Mesodermal cell (in vitro differentiated cells): ENCODE measurements around the gene GSTT4.
A peak's percentile ranks its signal among the peaks of the same experiment; 100 is the strongest.

Source experiments
- H3K27ac ChIP-seq: 2 replicates; pipeline ENCODE4 v1.7.0; 2013; ENCODE audit warnings: mild to moderate bottlenecking, low read depth, low read length, moderate library complexity; ENCODE audit not compliant: severe bottlenecking
- H3K36me3 ChIP-seq: 2 replicates; pipeline ENCODE4 v1.7.1; 2013; ENCODE audit warnings: mild to moderate bottlenecking, low read length, moderate library complexity; ENCODE audit not compliant: control insufficient read depth, insufficient read depth
- H3K4me1 ChIP-seq: one replicate; pipeline ENCODE4 v1.7.1; 2013; ENCODE audit warnings: mild to moderate bottlenecking, low read length; ENCODE audit not compliant: insufficient read depth, control insufficient read depth, poor library complexity, severe bottlenecking
- H3K4me3 ChIP-seq: 2 replicates; pipeline ENCODE4 v1.7.0; 2013; ENCODE audit warnings: low read length, control low read depth, mild to moderate bottlenecking; ENCODE audit not compliant: insufficient read depth, poor library complexity, severe bottlenecking; ENCODE audit errors: extremely low read depth
- H3K9me3 ChIP-seq: 2 replicates; pipeline ENCODE4 v1.7.1; 2013; ENCODE audit warnings: mild to moderate bottlenecking, low read length, moderate library complexity; ENCODE audit not compliant: control insufficient read depth
- WGBS, 2 experiments: methylation state at CpG; one replicate each; pipeline ENCODE4 v1.1.5; 2013; ENCODE audit warnings: missing lambda C conversion rate in 2 of 2; ENCODE audit not compliant: insufficient coverage in 2 of 2; 5-methylcytosine and 5-hydroxymethylcytosine counted together

GSTT4 gene

DNA sequence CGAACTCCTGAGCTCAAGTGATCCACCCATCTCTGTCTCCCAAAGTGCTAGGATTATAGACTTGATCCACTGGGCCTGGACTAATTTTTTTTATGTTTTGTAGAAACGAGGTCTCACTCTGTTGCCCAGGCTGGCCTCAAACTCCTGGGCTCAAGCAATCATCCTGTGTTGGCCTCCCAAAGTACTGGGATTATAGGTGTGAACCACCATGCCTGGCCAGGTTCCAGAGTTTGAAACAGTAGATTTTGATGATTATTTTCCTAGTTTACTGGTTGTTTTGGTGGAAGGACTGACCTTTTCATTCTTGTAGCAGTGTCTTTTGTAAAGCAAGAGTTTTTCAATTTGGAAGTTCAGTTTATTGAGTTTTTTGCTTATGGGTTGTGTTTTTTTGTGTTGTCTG is 20.8 kb upstream of the GSTT4 start:
- Histone ChIP-seq H3K9me3 (no peaks in the 10 kb centered on the region), H3K27ac (no peak overlapping the region), H3K36me3 (peaks cover 6% of the 10 kb centered on the region), H3K4me1 (no peaks in the 10 kb centered on the region), H3K4me3 (no peak overlapping the region)
- WGBS, 2 experiments: 94 to 95% methylated on average over 2 of the region's 2 CpGs

GRCh38 chr22:24025475-24025874 is 20.2 kb upstream of the GSTT4 start:
- Histone ChIP-seq H3K36me3 (peaks cover 6% of the 10 kb centered on the region), H3K4me3 (no peak overlapping the region), H3K27ac (no peak overlapping the region), H3K9me3 (no peaks in the 10 kb centered on the region), H3K4me1 (no peaks in the 10 kb centered on the region)
- 88 to 93% methylated on average over 3 to 4 of the region's 6 CpGs for WGBS, 2 experiments

- Histone ChIP-seq H3K4me3 (no peak overlapping the region), H3K4me1 (no peaks in the 10 kb centered on the region), H3K27ac (no peak overlapping the region), H3K9me3 (no peaks in the 10 kb centered on the region), H3K36me3 (peaks cover 6% of the 10 kb centered on the region)
- WGBS, 2 experiments: 93 to 100% methylated on average over 2 to 3 of the region's 3 CpGs
These were observed 19.1 kb upstream of the GSTT4 start for GRCh38 chr22:24024354-24024753.

- Histone ChIP-seq H3K27ac (no peak overlapping the region), H3K4me3 (no peak overlapping the region), H3K36me3 (peaks cover 6% of the 10 kb centered on the region)
These were observed 18.0 kb upstream of the GSTT4 start for GRCh38 chr22:24023204-24023789.

GRCh38 chr22:24021304-24021703 is 16.1 kb upstream of the GSTT4 start:
- H3K27ac ChIP-seq: no peak overlapping the region
- H3K9me3 ChIP-seq: no peaks in the 10 kb centered on the region
- no peak overlapping the region for H3K4me3 ChIP-seq
- H3K4me1 ChIP-seq: no peaks in the 10 kb centered on the region
- WGBS, 2 experiments: 100% methylated on average over 1 to 2 of the region's 3 CpGs
- H3K36me3 ChIP-seq: peaks cover 9% of the 10 kb centered on the region

More at GRCh38 chr22:24023204-24023789, 18.0 kb upstream of the GSTT4 start:
- Histone ChIP-seq H3K4me1 (no peaks in the 10 kb centered on the region), H3K9me3 (no peaks in the 10 kb centered on the region)

- H3K36me3 ChIP-seq: peaks cover 3% of the 10 kb centered on the region
- H3K27ac ChIP-seq: no peak overlapping the region
- no CpG with 5 or more reads among the region's 1 CpG for WGBS, 2 experiments
- H3K4me1 ChIP-seq: no peaks in the 10 kb centered on the region
- no peaks in the 10 kb centered on the region for H3K9me3 ChIP-seq
- H3K4me3 ChIP-seq: no peak overlapping the region
These were observed 10.9 kb upstream of the GSTT4 start for GRCh38 chr22:24016156-24016555.

- H3K9me3 ChIP-seq: peaks cover 4% of the 10 kb centered on the region
- H3K27ac ChIP-seq: peak overlapping the region; percentile 71
- H3K4me1 ChIP-seq: no peaks in the 10 kb centered on the region
- peaks cover 3% of the 10 kb centered on the region for H3K36me3 ChIP-seq
- peak overlapping the region; percentile 86 for H3K4me3 ChIP-seq
- 0 to 2% methylated on average over 9 to 10 of the region's 10 CpGs for WGBS, 2 experiments
These were observed 6.4 kb upstream of the GSTT4 start for GRCh38 chr22:24011735-24012068.

DNA sequence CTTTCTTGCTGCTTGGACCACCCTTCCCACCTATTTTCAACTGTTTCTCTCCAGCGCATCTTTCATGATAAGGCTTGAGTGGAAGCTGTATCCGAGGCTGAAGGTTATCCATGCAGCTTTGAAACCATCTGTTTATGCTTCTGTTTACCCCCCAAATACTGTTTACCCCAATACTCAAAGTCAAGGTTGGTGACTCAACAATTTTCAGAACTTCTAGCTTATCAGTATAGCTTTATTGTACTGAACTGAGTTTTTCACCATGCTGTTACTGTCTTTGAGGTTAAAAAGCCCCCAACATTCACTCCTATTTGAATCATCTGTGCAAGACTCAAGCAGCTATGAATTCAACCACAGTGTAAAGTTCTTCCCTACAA is 4.8 kb upstream of the GSTT4 start:
- Histone ChIP-seq H3K36me3 (no peaks in the 10 kb centered on the region), H3K9me3 (peaks cover 4% of the 10 kb centered on the region), H3K4me3 (no peak overlapping the region), H3K27ac (no peak overlapping the region), H3K4me1 (no peaks in the 10 kb centered on the region)
- 93 to 95% methylated on average over 2 of the region's 2 CpGs for WGBS, 2 experiments

- 90 to 96% methylated on average over 6 to 7 of the region's 7 CpGs for WGBS, 2 experiments
- no peak overlapping the region for H3K27ac ChIP-seq
- peaks cover 4% of the 10 kb centered on the region for H3K9me3 ChIP-seq
- no peak overlapping the region for H3K4me3 ChIP-seq
- no peaks in the 10 kb centered on the region for H3K4me1 ChIP-seq
- H3K36me3 ChIP-seq: no peaks in the 10 kb centered on the region
These were observed 4.2 kb upstream of the GSTT4 start for GRCh38 chr22:24009227-24010017.

DNA sequence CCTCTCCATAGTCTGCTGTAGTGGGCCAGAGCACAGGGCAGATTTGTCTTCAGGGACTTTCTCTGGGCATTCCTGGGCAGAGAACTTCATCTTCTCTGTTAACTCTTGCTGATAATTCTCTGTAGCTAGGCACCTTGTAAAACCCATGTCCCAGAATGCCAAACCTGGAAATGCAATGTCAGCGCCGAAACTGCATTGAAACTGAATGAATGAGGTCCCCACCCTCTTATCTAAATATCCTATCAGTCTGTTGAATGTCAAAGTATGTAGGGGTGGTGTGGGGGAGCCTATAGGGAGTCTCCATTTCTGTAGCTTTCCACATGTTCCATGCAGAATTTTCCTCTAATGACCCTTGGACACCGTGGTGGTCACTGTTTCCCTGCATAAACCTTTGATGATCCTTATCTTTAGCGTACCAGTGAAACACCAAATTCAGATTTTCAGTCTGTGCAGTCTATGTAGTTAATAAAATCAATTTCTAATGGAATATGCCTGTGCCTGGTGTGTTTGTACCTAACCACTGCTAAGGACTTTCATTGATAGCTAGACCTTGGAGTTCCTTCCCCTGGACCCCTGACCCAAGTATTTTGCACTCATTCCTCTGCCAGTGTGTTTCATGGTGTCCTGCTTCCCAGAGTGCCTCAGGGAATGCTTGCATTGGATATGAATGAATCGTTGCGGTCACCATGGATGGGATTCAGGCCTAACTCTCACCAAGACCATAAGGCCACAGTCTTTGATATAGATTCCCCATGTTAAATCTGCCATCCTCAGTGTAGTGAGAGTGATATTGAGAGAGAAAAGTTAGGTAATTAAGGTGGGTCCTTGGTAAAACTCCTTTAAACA is 3.4 kb upstream of the GSTT4 start:
- Histone ChIP-seq H3K4me3 (no peak overlapping the region), H3K4me1 (no peaks in the 10 kb centered on the region), H3K27ac (no peak overlapping the region), H3K36me3 (no peaks in the 10 kb centered on the region), H3K9me3 (peaks cover 4% of the 10 kb centered on the region)
- WGBS, 2 experiments: 60 to 61% methylated on average over 1 to 2 of the region's 6 CpGs

DNA sequence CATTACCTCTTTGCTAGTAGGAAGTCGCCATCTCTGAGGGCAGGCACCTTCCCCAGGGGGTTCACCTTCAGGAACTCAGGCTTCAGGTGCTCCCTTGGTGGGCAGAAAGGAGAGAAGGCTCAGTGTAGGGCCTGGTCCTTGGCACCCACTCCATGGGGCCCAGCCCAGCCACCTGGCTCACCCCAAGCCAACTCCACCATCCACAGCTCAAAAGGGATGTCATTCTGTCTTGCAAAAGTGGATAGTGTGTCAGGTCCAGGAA is 2.7 kb upstream of the GSTT4 start:
- Histone ChIP-seq H3K4me3 (no peak overlapping the region), H3K4me1 (no peaks in the 10 kb centered on the region), H3K36me3 (no peaks in the 10 kb centered on the region), H3K9me3 (peaks cover 4% of the 10 kb centered on the region), H3K27ac (no peak overlapping the region)
- 100% methylated on average over 1 of the region's 1 CpG for WGBS, 2 experiments
